ENCODE results near the gene ROCK2.

DNA sequence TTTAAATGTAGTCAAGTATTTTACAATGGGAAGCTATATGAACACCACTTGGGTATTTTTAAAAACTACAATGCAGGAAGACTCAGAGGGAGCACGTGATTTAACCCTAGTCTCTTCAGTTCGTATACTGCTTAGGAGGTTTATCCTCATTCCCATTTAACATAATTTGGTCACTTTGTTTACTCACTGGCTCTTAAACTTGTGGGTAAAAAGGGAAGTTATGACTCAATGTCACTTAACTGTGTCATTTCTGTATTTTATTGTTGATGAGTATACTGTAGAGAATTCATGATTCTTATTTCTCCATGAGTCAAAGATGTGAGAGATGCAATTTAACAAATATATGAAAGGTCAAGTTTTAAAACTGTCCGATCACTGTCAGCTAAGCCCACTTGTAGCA, 141.0 kb downstream of the ROCK2 start:
- TF ChIP-seq, protein P1, sequence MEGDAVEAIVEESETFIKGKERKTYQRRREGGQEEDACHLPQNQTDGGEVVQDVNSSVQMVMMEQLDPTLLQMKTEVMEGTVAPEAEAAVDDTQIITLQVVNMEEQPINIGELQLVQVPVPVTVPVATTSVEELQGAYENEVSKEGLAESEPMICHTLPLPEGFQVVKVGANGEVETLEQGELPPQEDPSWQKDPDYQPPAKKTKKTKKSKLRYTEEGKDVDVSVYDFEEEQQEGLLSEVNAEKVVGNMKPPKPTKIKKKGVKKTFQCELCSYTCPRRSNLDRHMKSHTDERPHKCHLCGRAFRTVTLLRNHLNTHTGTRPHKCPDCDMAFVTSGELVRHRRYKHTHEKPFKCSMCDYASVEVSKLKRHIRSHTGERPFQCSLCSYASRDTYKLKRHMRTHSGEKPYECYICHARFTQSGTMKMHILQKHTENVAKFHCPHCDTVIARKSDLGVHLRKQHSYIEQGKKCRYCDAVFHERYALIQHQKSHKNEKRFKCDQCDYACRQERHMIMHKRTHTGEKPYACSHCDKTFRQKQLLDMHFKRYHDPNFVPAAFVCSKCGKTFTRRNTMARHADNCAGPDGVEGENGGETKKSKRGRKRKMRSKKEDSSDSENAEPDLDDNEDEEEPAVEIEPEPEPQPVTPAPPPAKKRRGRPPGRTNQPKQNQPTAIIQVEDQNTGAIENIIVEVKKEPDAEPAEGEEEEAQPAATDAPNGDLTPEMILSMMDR (IDR thresholded peaks at IDR 0.05; ENCODE audit: insufficient read depth, low read depth, low read length) = no peak
- no peak for TF ChIP-seq EZH2 (IDR thresholded peaks at IDR 0.05; ENCODE audit: insufficient read depth, low read length)
